Fibroblast of the conjunctiva (primary cell): ENCODE measurements around the gene RAB9B.
"Not testable (repeated sequence)": the region's sequence is repeated elsewhere in the genome, so short reads cannot be mapped to it uniquely, and the experiment has no call there.

ENCODE experiments used
- DNase-seq: peaks from one replicate; pipeline ENCODE4 v3.0.0-alpha.2; 2010; ENCODE audit warnings: low read depth

RAB9B gene, protein sequence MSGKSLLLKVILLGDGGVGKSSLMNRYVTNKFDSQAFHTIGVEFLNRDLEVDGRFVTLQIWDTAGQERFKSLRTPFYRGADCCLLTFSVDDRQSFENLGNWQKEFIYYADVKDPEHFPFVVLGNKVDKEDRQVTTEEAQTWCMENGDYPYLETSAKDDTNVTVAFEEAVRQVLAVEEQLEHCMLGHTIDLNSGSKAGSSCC

DNA sequence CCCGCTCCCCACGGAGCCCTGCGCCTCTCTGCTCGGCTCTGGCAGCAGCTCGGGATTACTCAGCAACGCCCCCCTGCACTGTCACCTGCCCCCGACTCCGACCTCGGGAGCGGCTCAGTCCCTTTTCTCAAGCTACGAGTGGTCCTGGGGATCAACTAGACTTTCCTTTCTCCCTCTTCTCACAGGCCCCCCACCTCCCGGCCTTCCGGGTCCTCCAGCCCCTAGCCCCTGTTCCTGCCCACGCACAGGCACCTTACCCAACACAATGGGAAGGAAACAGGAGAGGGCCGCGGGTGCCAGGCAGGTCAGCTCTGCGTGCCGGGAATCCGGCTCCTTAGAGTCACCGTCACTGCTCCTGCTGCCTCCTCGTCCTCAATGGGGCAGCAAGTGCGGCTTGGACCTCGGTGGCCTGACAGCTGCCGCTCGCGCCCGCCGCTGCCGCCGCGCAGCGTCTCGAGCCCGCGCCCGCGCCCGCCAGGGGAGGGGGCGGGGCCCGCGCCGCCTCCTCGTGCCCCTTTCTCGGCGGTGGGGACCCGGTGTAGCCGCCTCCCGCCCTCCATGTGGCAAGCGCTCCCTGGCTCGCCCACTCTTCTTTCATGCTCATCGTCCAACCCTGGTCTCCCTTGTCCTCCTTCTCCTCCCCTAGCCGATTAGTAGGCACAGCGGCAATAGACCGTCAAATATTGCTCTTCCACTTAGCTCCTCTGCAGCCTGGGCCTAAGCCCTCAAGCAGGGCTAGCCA, at the start of gene RAB9B:
RAB9B (minus strand) TSS at position 455 of the 742 bp plus-strand sequence. CDS start 6,473 bp downstream, outside the sequence.
- peak; percentile 28 for DNase-seq

DNA sequence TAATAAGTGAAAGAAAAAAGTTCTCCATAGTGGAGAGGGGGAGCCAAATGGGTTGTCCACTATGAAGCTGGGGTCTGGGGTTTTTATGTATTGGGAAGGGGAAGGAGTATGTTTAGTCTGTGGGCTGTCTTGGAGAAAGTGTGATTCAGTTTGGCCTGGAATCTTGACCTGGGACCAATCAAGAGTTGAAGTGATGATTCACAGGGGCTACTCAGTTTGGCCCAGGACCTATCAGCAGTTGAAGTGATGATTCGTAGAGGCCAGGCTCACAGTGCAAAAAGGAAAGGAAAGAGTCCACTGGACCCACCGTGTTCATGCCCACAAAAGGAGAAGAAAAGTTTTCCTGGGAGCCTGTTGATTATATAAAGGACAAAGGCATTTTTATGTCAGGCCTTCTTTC, 47.3 kb upstream of the RAB9B start:
- DNase-seq = no peak

DNA sequence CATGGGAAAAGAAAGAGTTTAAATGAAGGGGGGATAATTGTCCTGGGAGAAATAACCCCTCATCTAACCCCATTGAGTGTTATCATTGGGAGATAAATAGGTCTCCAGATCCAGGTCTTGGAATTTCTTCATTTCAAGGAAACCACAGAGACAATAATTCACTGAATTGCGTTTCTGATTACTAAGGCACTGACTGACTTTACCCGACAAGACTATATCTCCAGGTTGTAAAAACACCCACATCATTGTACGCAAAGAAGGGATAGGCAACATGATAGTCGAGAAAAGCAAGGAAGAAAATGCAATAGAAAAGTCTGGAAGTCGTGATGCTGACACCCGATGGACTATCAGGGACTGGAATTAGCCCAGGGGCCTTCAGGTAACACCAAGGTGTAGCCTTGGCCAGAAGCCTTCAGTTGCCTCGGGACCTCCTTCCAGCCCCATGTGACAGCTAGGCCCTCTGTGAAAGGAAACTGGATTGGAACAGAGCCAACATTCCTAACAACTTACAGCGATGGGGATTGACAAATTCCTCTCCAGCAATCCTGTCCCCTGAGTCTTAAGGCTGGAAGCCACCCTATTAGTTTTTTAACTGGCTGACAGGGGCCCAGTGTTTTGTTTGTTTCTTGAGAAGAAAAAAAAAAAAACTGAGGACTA, 46.5 kb upstream of the RAB9B start:
- DNase-seq = peak; percentile 13

DNA sequence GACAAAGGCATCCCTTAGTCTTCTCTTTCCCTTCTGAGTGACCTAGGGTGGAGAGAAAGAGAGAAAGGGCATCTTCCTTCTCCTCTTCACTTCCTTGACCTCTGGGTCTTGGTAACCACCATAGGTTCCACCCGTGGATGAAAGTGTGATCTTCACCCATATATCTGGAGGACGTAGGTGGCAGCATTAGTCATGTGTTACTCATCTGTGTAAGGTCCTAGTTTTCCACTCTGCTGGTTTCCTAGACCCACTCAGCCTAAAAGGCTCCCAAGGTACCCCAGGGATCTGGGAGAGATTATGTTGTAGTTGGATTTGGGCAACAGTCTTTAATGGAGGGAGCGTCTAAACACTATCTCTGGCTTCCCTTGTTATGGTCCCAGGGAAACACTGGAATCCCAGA, 45.5 kb upstream of the RAB9B start:
- DNase-seq = no peak

DNA sequence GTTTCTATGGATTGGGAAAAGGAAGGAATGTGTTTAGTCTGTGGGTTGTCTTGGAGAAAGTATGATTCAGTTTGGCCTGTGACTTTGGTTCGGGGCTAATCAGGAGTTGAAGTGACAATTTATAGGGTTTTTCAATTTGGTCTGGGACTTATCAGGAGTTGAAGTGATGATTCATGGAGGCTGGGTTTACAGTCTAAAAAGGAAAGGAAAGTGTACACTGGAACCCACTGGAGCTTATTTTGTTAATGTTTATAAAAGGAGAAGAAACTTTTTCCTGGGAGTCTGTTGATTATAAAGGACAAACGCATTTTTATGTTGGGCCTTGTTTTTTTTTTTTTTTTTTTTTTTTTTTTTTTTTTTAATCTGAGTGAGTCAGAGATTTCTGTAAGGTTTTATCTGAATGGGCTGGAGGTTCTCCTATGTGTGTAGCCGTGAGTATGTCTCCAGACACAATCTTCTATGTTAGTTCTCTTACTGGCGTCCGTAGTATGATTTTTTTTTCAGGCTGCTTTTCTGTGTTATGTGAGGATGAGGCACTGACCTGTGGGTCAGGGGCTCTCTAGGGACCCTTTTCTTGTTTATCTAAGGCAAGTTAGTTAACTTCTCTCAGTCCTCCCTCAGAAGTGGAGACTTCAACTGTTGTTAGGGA, 33.0 kb upstream of the RAB9B start:
- DNase-seq = no peak

DNA sequence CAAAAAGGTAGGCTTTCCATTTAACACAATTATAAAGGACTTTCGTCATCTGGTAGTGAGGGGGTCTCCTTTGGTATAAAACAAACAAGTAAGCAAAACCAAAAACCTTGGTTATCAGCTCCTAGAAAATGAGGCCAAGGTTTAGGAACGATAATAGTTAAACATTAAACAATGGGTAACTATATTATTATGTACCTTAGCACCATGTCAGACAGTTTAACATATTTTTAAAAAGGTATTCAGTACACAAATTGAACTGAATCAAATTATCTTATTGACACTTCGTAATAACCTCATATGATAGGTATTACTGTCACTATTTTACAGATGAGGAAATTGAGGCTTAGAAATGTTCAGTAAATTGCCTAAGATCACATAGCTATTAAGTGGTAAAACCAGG, 32.1 kb upstream of the RAB9B start:
- DNase-seq = no peak

DNA sequence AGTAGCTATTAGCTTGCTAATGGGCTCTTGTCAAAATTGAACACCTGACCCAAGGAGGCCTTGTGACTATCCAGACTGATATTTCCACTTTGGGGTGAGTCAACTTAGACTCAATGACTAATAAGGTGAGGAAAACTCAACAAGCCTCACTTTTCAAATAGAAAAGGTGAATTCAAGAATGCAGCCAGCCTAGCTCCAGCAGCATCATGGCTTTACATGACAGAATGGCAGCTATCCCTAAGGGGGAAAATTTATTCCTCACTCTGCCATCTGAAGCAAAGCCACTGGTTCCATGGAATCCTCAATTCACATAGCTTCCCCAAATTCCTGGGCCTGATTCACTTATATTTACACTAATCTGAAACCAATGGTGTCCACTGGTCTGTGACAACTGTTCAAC, 29.1 kb upstream of the RAB9B start:
- DNase-seq = no peak

DNA sequence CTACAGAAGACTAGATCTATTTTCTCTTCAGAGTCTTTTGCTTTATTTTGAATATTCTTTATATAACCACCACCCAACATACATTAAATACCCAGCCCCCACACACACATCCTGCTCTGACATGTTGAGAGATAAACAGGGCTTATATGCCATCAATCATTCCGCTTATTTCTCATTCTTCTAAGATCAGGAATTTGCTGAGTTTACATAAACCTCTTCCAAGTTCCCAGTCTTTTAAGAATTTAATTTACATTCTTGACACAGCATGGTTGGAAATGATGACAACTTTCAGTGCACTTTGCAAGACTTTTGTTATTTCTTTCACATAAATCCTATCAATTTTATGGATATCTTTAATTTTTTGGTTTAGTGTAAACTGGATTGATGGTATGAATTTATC, 17.5 kb upstream of the RAB9B start:
- no peak for DNase-seq

DNA sequence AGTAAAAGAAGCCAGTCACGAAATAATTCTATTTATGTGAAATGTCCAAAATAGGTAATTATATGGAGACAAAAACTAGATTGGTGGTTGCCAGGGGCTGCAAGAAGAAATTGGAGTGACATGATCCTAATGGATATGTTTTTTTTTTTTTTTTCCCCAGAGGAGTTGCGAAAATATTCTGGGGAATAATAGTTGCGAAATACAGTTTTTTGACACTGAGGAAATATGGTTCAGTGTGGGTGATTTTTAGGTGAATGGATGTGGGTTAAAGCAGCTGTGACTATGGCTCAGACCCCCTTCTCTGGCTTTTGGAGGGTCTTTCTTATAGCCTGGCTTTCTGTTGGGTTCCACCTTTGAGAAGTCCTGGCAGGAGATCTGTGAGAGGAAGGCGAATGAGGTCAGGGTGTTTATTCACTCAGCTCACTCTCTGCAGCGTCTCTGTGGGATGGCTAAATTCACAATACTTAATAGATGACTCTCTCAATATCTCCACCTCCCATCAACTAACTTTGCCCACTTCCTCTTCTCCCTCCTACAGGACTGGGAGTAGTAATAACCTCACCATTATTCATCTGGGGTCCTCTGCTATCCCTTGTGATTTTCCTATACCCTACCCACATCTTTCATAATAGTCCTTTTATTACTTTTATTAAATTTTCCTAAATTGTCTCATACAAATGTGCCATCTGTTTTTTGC, 15.3 kb upstream of the RAB9B start:
- DNase-seq = no peak

DNA sequence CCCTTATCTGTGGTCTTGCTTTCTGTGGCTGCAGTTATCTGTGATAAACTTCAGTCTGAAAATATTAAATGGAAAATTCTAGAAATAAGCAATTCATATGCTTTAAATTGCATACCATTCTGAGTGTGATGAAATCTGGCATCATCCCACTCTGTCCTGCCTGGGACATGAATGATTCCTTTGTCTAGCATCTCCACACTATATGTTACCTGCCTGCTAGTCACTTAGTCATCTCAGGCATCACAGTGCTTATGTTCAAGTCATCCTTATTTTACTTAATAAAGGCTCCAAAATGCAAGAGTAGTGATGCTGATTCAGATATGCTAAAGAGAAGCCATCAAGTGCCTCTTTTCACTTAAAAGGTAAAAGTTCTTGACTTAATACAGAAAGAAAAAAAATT, 14.3 kb upstream of the RAB9B start:
- DNase-seq = no peak

DNA sequence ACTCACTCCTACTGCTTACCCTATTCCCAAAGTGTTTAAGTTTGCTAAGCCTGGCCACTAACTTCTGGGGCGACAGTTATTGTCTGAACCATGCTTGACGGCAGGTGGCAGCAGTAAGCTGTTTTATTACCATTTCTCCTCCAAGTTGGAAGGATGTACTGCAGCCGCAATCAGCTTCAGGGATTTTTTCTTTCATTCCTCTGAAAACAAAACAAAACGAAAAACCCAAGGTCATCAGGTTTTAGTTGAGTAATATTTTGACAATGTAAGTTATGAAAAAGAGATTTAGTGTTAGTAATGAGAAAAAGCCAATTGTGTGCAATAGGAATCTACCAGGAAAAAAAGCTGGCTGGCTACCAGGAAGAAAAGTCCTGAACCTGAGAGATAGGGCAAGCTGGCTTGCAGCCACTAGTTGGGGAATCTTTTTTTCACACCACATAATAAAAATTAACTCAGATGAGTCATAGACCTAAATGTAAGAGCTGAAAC, 13.2 kb upstream of the RAB9B start:
- peak; percentile 61 for DNase-seq

DNA sequence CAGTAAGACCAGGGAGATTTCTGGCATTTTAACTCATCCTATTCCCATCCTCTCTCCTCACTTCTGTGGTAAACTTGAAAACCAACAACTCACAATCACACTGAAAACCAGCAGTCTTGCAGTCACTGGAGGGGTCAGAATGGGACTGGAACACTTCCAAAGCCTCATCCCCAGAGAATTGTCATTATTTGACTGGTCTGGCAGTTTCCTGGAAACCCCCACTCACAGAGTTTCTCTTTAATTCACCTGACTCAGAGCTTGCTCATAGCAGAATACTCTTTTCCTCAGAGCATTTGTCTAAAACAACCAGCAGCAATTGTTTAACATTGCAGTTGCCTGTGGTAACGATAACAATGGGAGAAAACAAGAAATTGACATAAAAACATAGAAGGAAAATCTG, 7.3 kb upstream of the RAB9B start:
- DNase-seq = no peak

DNA sequence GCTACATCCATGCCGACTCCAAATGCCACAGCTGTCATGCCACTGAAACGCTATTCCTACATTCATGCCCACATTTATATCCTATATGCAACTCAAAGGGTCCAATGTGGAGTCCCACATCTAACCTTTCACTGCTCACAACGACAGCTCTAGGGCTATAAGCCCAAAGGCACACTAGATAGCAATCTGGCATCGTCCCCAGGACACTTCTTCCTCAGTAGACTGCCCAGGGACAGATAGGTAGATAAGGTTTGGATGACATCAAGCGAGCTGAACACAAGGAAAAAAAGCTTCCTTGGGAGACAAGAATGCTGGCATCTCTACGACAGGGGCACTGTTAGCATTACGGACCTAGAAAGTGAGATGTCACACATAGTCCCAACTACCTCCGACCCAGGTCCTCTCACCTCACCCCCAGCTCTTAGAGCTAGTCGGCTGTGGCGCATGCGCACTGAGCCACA, 685 bp downstream of the RAB9B start:
- no peak for DNase-seq

DNA sequence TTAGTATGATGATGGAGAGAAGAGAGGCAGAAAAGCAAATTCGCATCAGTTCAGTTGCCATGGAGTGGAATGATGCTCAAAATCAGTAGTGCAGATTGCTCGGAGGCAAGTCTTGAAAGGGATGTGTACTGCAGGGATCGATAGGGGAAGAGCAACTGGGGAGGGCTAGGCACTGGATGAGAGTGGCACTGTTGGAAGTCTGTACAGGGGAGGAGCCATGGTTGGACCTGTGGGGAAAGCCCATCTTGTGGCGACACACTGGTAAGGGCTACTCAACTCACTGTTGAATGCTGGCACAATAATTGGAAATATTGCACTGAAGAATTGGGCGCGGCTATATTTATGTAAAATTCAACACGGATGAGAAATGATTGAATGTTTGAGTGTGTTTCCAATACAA, 1.2 kb downstream of the RAB9B start:
- DNase-seq = no peak

DNA sequence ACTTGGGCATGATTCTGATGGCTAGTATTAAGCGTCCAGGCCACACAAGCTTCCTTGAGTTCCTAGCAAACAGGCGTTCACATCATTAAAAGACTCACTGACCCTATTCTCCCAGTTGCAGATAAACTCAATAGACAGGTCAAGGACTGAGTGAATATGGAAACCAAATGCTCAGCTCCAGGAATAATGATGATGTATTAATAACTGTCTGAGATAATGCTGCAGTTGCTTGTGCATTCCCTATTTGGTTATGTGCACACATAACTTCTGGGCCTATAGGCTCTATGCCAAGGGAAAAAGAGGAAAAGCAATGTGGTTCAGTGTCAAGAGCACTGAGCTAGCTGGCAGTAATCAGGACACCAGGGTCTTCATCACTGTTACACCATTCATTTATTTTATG, 3.5 kb downstream of the RAB9B start:
- no peak for DNase-seq

DNA sequence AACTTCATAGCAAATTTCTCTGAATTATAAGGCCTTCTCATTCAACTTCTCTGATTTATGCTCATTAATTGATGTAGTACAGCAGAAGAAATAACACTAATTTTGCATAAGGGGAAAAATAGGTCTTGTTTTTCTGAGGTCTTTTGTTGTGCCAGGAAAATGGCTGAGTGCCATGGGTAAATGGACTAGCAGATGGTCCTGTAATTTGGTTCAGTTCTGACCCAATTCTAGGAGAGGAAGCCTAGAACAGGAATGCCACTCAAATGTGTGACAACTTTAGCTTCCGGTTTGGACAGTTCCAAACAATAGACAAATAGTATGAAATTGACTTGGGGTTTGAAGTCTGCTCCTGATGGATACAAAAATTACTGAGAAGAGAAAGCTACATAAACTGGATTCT, 6.2 kb downstream of the RAB9B start:
- DNase-seq = no peak

DNA sequence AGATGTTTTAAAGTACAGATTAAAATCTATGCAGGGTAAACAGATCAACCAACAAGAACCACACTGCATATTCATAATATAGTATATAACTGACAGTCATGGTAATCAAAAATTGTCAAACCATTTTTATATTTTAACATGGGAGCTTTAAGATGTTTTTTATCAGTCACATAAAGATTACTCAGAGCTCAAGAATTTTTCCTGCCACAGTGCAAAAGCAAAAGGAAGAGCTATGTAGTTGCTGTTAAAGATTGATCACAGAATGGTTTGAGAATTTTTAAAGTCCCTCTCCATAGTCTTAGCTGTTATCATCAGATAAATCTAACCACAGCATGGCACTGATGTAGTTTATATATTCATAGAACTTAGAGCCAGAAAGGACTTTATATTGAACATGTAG, 8.5 kb downstream of the RAB9B start:
- DNase-seq = no peak

DNA sequence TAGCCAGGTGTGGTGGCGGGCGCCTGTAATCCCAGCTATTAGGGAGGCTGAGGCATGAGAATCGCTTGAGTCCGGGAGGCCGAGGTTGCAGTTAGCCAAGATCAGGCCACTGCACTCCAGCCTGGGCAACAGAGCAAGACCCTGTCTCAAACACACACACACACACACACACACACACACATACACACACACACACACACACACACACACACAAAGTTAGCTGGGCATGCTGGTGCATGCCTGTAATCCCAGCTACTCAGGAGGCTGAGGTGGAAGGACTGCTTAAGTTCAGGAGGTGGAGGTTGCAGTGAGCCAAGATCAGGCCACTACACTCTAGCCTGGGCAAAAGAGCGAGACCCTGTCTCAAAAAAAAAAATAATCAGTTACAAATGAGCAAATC, 11.3 kb downstream of the RAB9B start:
- not testable (repeated sequence) for DNase-seq

DNA sequence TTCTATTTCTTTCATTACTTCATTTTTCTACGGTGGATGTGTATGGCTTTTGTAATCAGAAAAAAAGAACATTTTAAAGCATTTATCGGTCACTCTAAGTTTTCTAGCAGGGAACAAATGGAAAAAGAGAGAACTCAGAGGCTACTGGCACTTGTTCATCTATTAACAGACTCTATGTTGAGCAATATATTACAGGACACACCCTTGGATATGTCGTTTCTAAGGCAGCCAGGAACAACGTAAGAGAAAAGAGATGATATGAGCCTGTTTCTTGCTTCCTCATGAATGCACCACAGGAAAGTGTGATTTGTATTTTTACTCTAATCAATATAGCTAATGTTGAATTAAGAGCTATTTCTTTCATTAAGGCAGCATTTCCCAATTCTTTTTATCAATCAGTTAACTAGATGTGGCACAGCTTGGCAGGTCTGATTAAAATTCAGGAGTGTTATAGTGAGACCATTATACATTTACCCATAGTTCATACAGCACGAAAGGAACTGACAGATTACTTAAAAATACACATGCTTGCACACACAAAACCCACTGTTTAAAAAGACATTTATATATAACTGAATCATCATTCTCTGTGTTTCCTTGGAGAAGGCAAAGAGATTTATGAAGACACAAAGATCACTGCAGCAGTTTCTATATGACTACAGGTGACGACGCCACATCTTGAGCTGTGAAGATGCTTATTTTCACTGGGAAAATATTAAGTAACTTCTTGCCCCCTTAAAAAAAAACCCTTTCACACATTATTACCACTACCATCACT, 13.0 kb downstream of the RAB9B start:
- DNase-seq = peak; percentile 33

DNA sequence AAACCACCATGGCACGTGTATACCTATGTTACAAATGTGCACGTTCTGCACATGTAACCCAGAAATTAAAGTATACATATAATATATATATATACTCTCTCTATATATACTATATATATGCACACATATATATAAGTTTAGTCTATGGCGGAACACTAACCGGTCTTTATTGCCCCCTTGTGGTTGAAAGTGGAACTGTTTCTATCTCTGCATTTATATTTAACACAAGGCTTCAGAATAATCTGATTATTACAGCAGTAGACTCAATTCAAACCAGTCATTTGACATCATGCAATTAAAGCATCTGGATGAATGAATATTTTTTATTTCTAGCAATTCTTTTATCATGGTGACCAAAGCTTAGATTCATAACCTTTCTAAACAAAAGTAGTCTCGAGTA, 14.6 kb downstream of the RAB9B start:
- peak; percentile 21 for DNase-seq

DNA sequence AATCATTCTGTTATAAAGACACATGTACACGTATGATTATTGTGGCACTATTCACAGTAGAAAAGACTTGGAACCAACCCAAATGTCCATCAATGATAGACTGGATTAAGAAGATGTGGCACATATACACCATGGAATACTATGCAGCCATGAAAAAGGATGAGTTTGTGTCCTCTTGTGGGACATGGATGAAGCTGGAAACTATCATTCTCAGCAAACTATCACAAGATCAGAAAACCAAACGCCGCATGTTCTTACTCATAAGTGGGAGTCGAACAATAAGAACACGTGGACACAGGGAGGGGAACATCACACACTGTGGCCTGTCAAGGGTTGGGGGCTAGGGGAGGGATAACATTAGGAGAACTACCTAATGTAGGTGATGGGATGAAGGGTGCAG, 15.0 kb downstream of the RAB9B start:
- not testable (repeated sequence) for DNase-seq
